ENCODE data around the gene TMEM79.

TMEM79 gene

GRCh38 chr1:156305215-156305614 is 21.1 kb downstream of the TMEM79 start:
- TF ChIP-seq GATA2 (IDR thresholded peaks at IDR 0.05; ENCODE audit: low read depth, low read length) (no peak), GATA3 (IDR thresholded peaks at IDR 0.05; ENCODE audit: low read depth, low read length) (no peak)

- TF ChIP-seq GATA2 (IDR thresholded peaks at IDR 0.05; ENCODE audit: low read depth, low read length) (no peak), GATA3 (IDR thresholded peaks at IDR 0.05; ENCODE audit: low read depth, low read length) (no peak)
Observed at GRCh38 chr1:156308078-156308477, 24.0 kb downstream of the TMEM79 start.

- TF ChIP-seq GATA3 (IDR thresholded peaks at IDR 0.05; ENCODE audit: low read depth, low read length) (no peak), GATA2 (IDR thresholded peaks at IDR 0.05; ENCODE audit: low read depth, low read length) (no peak)
Observed at GRCh38 chr1:156310962-156311361, 26.8 kb downstream of the TMEM79 start.

GRCh38 chr1:156316909-156317308 is 32.8 kb downstream of the TMEM79 start:
- TF ChIP-seq GATA3 (IDR thresholded peaks at IDR 0.05; ENCODE audit: low read depth, low read length), result no peak
- TF ChIP-seq GATA2 (IDR thresholded peaks at IDR 0.05; ENCODE audit: low read depth, low read length), result no peak

- TF ChIP-seq GATA3 (IDR thresholded peaks at IDR 0.05; ENCODE audit: low read depth, low read length) (no peak), GATA2 (IDR thresholded peaks at IDR 0.05; ENCODE audit: low read depth, low read length) (no peak)
Observed at GRCh38 chr1:156319664-156320063, 35.5 kb downstream of the TMEM79 start.

- TF ChIP-seq GATA2 (IDR thresholded peaks at IDR 0.05; ENCODE audit: low read depth, low read length), result no peak
Observed at GRCh38 chr1:156320560-156320959, 36.4 kb downstream of the TMEM79 start.

- TF ChIP-seq GATA2 (IDR thresholded peaks at IDR 0.05; ENCODE audit: low read depth, low read length), result no peak
- no peak for TF ChIP-seq GATA3 (IDR thresholded peaks at IDR 0.05; ENCODE audit: low read depth, low read length)
Observed at GRCh38 chr1:156336242-156336641, 52.1 kb downstream of the TMEM79 start.

- no peak for TF ChIP-seq GATA3 (IDR thresholded peaks at IDR 0.05; ENCODE audit: low read depth, low read length)
- no peak for TF ChIP-seq GATA2 (IDR thresholded peaks at IDR 0.05; ENCODE audit: low read depth, low read length)
Observed at GRCh38 chr1:156337052-156337887, 53.1 kb downstream of the TMEM79 start.

GRCh38 chr1:156337888-156338179 is 53.7 kb downstream of the TMEM79 start:
- no peak for TF ChIP-seq GATA2 (IDR thresholded peaks at IDR 0.05; ENCODE audit: low read depth, low read length)
- TF ChIP-seq GATA3 (IDR thresholded peaks at IDR 0.05; ENCODE audit: low read depth, low read length), result no peak

- TF ChIP-seq GATA3 (IDR thresholded peaks at IDR 0.05; ENCODE audit: low read depth, low read length) (no peak), GATA2 (IDR thresholded peaks at IDR 0.05; ENCODE audit: low read depth, low read length) (no peak; the same call in 1 of the 2 replicates)
Observed at GRCh38 chr1:156338180-156338976, 54.3 kb downstream of the TMEM79 start, which contains the start of the genes CCT3 and TSACC. TSS of gene CCT3 (minus strand) at chr1:156338292. CDS start at chr1:156338184, 108 bp downstream. TSS of gene TSACC (plus strand) at chr1:156338526. CDS start at chr1:156339758, 1,232 bp downstream.

Data from SH-SY5Y (cell line).